H4 (cell line): ENCODE measurements around the gene PACRG. TPM values are rescaled to one million over a fixed set of nuclear protein-coding genes. Genes with fewer than 3 reads are reported as not detected.

ENCODE experiments used
- DNase-seq: peaks from one replicate; pipeline ENCODE4 v3.0.0-alpha.2; 2015; ENCODE audit warnings: low spot score
- total RNA-seq: library from RNA; depleted of rRNA; stranded (reverse); fragments of >200 nt; shearing (Covaris generic); gene quantifications from 2 replicates; pipeline ENCODE4 v1.2.3, GENCODE V29; 2014

PACRG gene
- total RNA-seq, 1 experiment from 2014 or later = not detected

DNA sequence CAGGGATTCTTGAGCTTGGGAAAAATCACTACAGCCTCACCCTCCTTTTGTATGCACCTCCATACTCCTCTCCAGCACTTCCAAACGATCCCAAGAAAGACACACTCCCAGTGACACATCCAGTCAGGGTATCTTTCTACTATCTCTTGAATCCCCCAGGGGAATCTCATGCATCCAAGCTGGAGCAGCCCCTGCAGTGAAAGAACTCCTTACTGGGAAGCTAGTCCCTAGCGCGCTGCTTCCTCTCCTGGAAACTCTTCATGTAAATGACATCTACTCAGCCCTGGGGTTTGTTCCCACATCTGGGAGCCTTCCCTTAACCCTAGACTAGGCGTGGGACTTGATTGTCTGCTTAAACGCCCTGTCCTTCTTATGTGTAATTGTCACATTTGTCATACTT is 357.7 kb downstream of the PACRG start:
- DNase-seq = no peak

DNA sequence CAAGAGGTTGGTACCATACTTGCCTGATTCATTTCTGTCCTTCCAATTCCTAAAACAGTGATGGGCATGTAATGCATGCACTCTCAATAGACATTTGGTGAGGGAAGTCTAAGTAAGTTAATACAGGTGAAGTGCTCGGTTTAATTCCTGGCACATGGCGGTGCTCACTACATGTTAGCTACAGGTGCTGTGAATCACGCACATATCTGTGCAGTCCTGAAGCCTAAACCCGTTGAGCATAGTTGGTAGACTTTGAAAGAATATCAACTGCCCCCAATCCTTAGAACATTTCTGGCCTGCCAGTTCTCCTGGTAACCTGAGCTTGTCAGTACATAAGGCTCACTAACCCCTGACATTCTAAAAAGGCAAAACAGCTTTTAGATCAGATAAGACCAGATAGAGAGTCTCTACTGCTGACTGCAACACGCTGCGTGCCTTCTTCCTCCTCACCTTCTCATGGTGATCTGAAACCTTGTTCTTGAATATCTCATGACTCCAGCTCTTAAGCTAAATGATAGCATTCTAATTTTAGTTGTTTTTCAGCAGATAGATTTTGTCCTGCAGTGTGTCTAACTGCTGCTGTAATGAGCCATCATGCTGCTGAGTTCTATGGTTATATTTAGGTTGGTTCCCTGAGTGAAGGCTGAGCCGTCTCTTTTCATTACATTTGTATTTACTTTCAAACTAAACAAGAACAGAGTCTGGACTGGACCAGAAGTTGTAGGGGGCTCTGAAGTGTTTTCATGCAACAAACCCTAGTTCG is 358.3 kb downstream of the PACRG start:
- no peak for DNase-seq

DNA sequence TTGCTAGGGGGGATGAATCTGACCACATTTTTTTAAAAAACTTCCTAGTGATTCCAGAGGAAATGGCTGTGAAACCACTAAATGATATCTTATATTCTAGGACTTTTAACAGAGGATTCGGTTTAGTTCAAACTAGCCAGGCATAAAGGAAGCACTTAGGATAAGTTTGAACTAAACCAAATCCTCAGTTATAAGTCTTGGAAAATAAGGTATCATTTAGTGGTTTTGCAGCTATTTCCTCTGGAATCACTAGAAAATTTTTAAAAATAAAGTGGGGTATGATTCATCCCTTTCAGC is 358.8 kb downstream of the PACRG start:
- DNase-seq = no peak

DNA sequence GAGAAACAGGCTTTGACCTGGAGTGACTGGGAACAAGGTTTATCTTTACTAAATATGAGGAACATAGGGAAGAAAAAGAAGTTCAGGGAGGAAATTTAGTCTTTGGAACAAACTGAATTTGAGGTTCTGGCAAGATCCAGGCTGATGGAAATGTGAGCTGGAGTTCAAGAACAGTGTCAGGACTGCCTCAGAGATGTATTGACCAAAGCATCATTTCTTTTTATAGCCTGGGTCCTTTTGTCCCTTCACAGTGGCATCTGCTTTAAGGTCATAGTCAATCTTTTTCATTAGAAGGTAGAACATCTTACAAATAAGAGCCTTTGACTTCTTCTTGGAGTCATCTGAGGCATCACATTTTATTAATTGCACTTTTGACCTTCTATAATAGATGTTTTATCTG is 360.2 kb downstream of the PACRG start:
- DNase-seq = no peak

DNA sequence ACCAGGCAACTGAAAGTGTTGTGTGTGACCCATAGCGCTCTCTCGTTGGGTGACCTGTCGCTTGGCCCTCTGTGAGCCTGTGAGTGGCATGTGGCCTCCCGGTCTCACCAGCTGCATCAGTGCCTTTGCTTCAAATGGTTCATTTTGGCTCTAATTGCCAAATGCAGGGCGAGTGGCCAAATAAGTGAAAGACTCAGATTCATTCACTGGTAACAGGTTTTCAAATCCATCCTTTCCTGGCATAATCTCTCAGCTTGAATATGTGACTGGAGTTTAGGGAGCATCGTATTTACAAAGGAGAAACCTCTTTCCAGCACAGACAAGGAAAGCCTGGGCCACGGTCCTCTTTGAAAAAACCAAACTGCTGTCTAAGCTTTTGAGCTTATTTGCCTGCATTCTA is 365.1 kb downstream of the PACRG start:
- no peak for DNase-seq

DNA sequence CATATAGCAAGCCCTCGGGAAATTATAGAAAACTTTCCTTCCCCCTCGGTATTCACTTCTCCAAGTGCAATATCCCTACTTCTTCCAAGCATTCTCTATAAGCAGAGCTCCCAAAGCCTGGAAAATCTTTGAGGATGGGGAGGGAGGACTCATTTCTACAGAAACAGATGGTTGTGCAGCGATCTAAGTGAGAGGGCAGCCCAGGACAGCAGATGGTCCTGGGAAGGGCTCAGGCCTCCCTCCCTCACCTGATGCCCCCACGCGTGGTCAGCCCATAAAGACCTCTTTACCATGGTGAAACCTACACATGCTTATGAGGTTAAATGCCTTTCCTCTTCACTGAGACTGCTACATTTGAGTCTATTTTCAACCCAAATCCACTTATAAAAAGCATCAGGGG is 367.1 kb downstream of the PACRG start:
- DNase-seq = no peak

DNA sequence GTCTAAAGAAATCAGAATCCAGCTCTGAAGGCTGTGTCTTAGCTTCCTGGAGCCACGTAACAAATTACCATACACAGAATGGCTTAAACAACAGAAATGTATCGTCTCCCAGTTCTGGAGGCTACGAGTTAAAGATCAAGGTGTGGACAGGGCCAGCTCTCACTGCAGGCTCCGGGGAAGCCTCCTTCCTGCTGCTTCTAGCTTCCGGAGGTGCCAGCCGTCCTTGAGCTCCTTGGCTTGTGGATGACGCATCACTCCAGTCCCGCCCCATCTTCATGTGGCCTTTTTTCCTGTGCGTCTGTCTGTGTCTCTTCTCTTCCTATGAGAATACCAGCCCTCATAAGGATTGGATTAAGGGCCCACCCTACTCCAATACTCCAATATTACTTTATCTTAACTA is 367.6 kb downstream of the PACRG start:
- DNase-seq = peak; percentile 2

DNA sequence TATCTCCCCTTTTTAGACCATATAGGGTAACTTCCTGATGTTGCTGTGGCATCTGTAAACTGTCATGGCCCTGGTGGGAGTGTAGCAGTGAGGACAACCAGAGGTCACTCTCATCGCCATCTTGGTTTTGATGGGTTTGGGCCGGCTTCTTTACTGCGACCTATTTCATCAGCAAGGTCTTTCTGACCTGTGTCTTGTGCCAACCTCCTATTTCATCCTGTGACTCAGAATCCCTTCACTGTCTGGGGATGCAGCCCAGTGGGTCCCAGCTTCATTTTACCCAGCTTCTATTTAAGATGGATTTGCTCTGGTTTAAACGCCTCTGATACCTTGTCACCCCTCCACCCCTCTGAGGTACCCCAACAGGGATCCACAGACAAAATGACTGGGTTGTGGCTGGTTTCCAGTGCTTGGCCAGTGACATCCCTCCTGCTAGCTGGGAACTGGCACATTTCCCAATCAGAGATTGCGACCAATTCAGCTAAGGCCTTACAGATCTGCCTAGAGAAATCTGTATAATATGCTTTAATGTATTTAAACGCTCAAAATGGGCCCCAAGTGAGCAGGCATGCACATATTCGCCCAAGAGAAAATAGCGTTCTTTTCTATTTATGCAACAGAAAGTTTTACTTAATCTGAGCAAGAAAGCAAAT is 371.2 kb downstream of the PACRG start:
- no peak for DNase-seq

DNA sequence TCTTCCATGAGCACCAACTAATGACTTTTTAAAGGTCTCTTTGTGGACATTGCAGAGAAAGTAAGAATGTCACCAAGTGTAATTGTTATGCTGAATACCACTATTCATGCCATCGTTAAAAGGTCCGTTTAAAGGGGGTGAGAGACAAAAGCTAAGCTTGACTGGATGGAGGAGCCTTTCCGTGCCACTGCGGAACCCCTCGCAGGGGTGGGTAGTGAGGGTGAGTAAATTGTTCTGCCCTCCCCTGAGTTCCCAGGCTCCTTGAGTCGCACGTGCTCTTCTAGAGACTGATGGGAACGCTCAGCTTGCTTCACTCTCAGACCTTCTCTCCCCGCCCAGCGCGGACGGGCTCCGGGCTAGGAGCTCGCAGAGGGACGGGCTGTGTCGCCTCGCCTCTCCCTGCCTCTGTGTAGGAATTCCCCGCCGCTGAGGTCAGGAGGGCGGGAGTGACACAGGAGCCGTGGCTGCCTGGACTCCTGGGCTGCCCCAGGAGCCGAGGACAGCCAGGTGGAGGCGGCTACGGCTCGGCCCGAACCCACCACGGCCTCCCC is 371.9 kb downstream of the PACRG start:
- DNase-seq = no peak

DNA sequence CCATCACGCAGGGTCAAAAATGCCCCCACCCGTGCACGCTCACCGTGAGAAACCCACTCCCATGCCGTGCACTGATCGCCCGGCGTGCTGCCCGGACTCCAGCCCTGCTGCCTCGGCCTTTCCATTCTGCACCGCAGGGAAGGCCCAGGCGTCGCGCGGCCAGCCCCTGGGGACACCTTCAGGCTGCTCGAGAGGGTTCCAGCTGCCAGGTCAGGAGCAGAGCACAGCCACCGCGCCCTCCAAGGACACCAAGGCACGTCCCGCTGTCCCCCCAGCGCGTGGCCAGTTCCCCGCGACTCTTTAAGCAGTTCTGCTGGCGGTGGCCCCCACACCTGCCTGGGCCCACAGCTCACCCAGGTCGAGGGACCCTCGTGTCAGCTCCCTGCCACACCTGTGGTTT is 372.5 kb downstream of the PACRG start:
- DNase-seq = no peak

DNA sequence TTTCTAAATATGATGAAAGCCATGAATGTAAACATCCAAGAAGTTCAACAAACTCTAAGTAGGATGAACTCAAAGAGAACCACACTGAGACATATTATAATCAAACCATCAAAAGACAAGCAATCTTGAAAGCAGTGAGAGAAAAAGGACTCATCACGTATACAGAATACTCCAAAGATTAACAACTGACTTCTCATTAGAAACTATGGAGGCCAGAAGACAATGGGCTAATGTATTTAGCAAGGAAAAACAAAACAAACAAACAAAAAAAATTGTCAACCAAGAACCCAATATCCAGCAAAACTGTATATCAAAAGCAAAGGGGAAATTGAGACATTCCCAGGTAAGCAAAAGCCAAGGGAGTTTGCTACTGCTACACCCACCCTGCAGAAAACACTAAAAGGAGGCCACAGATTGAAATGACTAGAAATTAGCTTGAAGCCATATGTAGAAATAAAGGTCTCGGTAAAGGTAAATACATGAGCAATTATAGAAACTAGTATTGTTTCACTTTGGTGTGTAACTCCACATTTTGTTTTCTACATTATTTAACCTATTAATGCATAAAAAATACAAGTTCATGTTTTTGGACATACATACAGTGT is 385.7 kb downstream of the PACRG start:
- no peak for DNase-seq

DNA sequence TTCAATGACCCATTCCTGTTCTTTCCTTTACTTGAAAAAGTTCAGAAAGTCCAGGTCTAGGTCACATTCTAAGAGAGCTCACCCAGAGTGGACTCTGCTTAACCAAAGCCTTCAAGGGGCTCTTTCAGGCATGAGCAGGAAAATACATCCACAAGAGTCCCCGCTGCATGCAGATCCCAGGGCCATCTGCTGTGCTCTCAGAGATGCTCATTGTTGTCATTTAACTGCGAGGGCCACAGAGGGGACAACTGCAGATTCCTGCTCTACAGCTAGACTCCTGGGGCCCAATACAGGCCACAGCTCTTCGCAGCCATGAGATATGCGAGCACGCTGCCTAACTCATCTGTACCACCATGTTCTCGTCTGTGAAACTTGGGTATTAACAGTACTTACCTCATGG is 391.2 kb downstream of the PACRG start:
- no peak for DNase-seq

DNA sequence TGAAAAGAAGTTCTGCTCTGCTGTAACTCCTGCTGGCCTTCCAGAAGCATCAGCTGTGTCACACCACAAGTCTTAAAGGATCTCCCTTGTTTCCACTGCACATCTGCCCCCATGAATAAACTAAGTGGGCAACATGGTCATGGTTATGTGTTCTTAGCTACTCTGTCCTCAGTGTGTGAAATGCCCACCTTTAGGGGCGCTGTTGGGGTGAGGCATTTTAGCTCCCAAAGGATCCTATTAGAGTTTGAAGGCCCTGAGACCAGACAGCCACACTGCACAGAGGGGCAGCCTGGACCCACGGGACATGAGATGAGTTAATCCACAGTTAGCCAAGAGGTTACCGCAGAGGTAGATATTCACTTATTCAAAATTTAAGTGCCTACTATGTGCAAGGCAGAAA is 392.4 kb downstream of the PACRG start:
- DNase-seq = no peak

DNA sequence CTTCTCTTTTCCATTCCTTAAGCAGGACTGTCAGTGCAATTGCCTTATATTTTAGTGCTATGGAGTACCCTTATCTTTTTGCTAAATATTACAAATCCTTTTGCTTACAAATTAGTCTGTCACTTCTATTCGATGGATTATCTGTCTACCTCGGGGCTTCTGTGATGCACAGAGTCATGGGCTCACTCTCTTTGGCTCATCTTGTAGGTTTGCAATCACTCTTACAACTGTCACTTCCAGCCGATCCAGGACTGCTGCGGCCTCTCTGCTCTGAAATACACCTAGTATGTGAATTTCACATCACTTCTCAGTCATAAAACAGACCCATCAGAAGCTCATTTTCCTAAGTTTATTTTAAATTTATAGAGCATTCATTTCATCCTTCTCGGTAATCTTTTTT is 393.5 kb downstream of the PACRG start:
- DNase-seq = no peak

DNA sequence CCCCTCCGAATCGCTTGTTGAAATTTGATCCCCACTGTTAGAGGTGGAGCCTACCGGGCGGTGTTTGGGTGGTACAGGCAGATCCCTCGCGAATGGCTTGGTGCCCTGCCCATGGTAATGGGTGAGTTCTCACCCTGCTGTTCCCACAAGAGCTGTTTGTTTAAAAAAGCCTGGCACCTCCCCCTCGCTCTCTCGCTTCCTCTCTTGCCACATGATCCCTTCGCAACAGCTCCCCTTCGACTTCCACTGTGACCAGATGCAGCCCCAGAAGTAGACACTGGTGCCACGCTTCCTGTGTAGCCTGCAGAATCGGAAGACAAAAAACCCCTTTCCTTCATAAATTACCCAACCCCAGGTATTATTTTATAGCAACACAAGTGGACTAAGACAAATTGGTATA is 394.6 kb downstream of the PACRG start:
- no peak for DNase-seq

DNA sequence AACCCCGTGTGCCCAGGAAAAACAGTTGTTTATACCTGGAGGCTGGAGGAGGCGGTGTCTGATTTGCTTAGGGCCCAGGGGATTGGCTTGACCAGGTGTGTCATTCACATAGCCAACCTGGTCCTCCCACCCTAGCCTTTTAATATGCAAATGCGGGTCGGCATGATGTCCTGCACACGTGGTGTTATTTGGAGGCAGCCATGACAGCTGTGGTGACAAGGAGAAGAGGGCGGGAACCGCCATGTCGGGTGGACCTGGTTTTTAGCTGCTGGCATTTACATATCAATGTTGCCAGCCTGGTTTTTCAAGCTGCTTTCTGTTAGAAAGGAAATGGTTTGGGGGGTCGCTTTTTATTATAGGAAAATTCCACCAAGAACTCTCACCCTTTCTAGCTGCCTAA is 395.3 kb downstream of the PACRG start:
- DNase-seq = no peak

DNA sequence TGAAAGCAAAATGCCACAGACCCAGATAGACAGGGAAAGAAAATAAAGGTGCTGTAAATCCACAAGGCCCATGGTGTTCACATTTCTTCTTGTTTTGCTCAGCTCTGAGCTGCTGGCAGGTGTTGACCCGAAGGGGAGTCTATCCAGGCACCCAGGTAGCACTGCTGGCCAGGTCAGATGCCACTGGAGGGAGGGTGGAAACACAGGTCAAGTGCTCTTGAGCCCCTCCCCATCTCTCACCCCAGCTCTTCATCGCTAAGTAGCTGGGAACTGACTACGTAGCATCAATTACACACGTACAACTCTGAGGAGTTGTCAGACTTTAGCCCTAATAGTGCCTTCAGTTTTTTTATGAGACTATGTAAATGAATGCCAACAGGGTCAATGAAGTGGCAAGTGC is 399.0 kb downstream of the PACRG start:
- no peak for DNase-seq

DNA sequence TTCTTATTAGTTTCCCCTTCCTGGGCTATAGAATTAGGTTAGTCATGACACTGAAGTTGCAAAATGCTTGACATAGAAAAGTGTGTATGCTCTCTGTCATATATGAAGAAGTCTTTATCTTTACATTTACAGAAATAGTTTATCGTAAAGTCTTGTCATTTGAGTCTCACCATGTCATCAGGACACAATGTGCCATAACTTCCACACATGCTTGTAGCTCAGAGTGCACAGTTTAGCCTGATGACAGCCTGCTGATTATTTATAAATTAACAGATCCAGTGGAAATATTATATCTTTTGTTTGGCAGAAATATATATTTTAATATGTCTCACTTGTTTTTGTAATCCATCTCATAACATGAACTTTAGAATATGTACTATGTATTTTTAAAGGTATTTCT is 399.8 kb downstream of the PACRG start:
- no peak for DNase-seq

DNA sequence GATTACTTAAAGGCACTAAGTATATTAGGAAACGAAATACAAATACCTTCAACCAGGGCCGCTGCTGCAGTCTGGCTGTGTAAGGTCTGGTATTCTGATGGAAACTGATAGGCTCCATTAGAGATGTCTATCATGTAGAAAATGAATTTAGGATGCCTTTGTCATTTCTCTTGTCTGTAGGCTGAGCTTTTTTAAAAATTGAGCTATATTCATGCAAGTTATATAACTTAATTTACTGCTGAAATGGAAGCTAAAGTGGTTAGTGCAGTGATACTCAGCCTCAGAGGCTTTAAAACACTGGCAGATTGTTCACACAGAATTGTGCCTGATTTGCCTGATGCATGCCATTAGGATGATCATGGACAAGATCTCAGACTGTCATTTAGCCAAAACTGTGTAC is 400.6 kb downstream of the PACRG start:
- no peak for DNase-seq

DNA sequence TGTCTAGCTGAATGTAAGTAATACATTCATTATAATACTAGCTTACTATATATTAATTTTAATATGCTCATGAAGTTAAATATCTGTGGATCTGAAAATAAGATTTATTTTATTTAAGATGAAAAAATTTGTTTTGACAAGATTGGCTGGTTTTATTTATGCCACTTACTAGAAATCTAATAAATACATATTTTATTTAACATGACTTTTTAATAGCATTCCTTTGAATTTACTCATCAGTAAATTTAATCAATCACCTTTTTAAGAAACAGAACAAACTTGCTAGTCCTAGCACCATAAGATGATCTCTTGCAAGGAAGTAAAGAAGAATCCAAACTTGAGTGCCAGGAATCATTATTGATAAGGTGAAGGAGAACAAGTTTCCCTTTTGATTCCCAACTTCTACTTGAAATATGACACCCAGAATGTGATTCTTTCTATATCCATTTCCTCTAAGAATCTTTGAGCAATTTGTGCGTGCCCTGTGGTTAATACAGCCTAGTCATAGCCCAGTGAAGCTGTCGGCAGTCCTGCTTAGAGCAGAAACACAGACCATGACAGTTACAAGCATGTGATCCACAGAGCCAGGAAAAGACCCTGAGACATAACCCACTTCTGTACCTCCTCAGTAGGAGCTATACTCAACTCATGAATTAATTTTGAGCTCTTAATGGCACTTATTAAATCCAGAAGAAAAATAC is 404.4 kb downstream of the PACRG start:
- DNase-seq = no peak

DNA sequence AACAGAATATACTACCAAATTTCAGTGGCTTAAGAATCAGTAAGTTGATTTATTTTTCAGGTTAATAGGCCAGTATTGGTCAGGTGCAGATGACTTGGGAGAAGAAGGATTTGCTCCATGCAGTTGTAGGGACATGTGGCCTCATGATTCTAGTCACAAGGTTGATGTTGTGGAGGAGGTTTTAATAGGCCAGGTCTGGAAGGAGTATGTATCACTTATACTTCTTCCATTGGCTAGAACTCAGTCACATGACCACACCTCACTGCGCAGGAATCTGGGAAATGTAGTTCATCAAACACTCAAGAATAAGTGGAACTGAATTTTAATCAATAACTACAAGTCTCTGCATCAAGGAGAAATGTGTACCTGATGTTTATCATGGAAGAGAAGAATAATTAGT is 405.2 kb downstream of the PACRG start:
- DNase-seq = no peak

DNA sequence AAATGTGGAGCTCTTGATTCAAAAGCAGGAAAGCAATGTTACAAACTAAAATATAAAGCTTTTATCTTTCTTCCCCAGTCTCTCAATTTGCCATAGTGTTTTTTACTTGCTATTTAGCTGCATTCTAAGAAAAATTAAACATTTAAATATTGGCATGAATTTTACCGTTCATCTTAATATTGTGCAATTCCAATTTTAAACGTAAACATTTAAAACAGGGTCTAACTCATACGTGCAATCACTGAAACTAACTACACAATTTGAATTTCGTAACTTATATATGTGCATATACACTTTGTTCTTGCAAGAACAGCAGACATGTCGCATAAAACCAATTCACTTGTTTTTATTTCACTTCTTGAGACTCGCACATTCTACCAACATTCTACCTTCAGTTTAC is 405.9 kb downstream of the PACRG start:
- DNase-seq = no peak
